H1 (cell line): Measurements from ENCODE around the gene NUBP2. TPM values are rescaled to one million over a fixed set of nuclear protein-coding genes. Genes with fewer than 3 reads are reported as not detected.

Source experiments
- CTCF ChIA-PET: fragments of 300-600 bp; sonication (Branson Sonifier 250); formaldehyde crosslinking; loops from one replicate; lab custom pipeline; 2021; ENCODE audit not compliant: partially characterized antibody; lab: Charles Lee
- POLR2A ChIA-PET: fragments of 300-600 bp; sonication (Branson Sonifier 250); formaldehyde crosslinking; loops from one replicate; lab custom pipeline; 2021; ENCODE audit warnings: inconsistent platforms; ENCODE audit not compliant: partially characterized antibody; lab: Charles Lee
- DNase-seq, 2 experiments: peaks; one replicate each; pipeline versions ENCODE4 v3.0.0 to v3.0.0-alpha.2; 2010 to 2022; ENCODE audit warnings: low spot score in 2 of 2, low read depth in 1 of 2, mixed read lengths in 1 of 2
- FAIRE-seq: peaks from 2 replicates; lab custom pipeline; 2011; peaks lifted over from hg19 to GRCh38; lab: Jason Lieb, UNC
- H2AFZ ChIP-seq: 2 replicates; pipeline ENCODE4 v1.8.1; 2012; ENCODE audit warnings: low read length, inconsistent platforms
- H2AK5ac ChIP-seq: 2 replicates; pipeline ENCODE4 v1.6.1; 2013; ENCODE audit warnings: low read depth, low read length
- H2BK120ac ChIP-seq: replicated peaks from 2 replicates; pipeline ENCODE3; 2013; ENCODE audit warnings: low read depth, low read length, inconsistent platforms
- H2BK12ac ChIP-seq: 2 replicates; pipeline ENCODE4 v1.6.1; 2013; ENCODE audit warnings: low read depth, low read length
- H2BK15ac ChIP-seq: 2 replicates; pipeline ENCODE4 v1.6.1; 2013; ENCODE audit warnings: low read length
- H2BK20ac ChIP-seq: 2 replicates; pipeline ENCODE4 v1.6.1; 2013; ENCODE audit warnings: low read length
- H2BK5ac ChIP-seq: 2 replicates; pipeline ENCODE4 v1.6.1; 2013; ENCODE audit warnings: low read depth, low read length
- H3K14ac ChIP-seq: 2 replicates; pipeline ENCODE4 v1.6.1; 2013; ENCODE audit warnings: inconsistent platforms; ENCODE audit not compliant: insufficient read length
- H3K18ac ChIP-seq: 2 replicates; pipeline ENCODE4 v1.6.1; 2013; ENCODE audit warnings: low read length; ENCODE audit errors: extremely low read depth
- H3K23ac ChIP-seq: 2 replicates; pipeline ENCODE4 v1.6.1; 2013; ENCODE audit warnings: inconsistent platforms; ENCODE audit not compliant: insufficient read length
- H3K23me2 ChIP-seq: 2 replicates; pipeline ENCODE4 v1.6.1; 2013; ENCODE audit warnings: low read depth, low read length
- H3K27ac ChIP-seq: 2 replicates; pipeline ENCODE4 v1.6.1; 2011; ENCODE audit warnings: low read depth, low read length, inconsistent platforms
- H3K27me3 ChIP-seq, 4 experiments: replicated peaks in 1 of 4; 1 replicate in 1 of 4; 2 replicates in 3 of 4; pipeline versions ENCODE4 v1.6.1 to v1.8.1; 2011 to 2013; ENCODE audit warnings: low read length in 3 of 4, mild to moderate bottlenecking in 3 of 4, inconsistent platforms in 2 of 4, mixed read lengths in 2 of 4, moderate library complexity in 1 of 4; ENCODE audit not compliant: control insufficient read depth in 3 of 4, insufficient read depth in 3 of 4; ENCODE audit errors: extremely low read depth in 1 of 4
- H3K36me3 ChIP-seq, 4 experiments: 2 replicates each; pipeline versions ENCODE4 v1.6.1 to v1.8.1; 2011 to 2013; ENCODE audit warnings: mild to moderate bottlenecking in 4 of 4, low read length in 3 of 4, moderate library complexity in 2 of 4, control low read depth in 1 of 4, inconsistent platforms in 1 of 4; ENCODE audit not compliant: insufficient read depth in 4 of 4, control insufficient read depth in 2 of 4
- H3K4ac ChIP-seq: replicated peaks from 2 replicates; pipeline ENCODE3; 2013; ENCODE audit warnings: low read length, low read depth, mixed read lengths, inconsistent platforms; ENCODE audit not compliant: insufficient read length
- H3K4me1 ChIP-seq, 4 experiments: replicated peaks in 1 of 4; 1 replicate in 1 of 4; 2 replicates in 3 of 4; pipeline versions ENCODE4 v1.6.1 to v1.8.1; 2011 to 2013; ENCODE audit warnings: low read length in 3 of 4, inconsistent platforms in 2 of 4, mixed read lengths in 1 of 4; ENCODE audit not compliant: insufficient read depth in 4 of 4, control insufficient read depth in 3 of 4
- H3K4me2 ChIP-seq, 2 experiments: 2 replicates each; pipeline versions ENCODE4 v1.6.1 to v1.8.1; 2011 to 2013; ENCODE audit warnings: low read depth in 2 of 2, low read length in 2 of 2, control low read depth in 1 of 2, inconsistent platforms in 1 of 2, mild to moderate bottlenecking in 1 of 2; ENCODE audit not compliant: insufficient read depth in 1 of 2
- H3K4me3 ChIP-seq, 4 experiments: fragments of 200-600, 300-600 bp in 1 of 4; sonication (generic), shearing (Covaris generic), sonication (Bioruptor Twin) in 1 of 4; 2 replicates each; pipeline versions ENCODE4 v1.5.1 to v1.8.1; 2011 to 2016; ENCODE audit warnings: low read length in 4 of 4, low read depth in 3 of 4, control low read depth in 2 of 4, inconsistent platforms in 2 of 4, mild to moderate bottlenecking in 2 of 4, mixed read lengths in 1 of 4, moderate library complexity in 1 of 4; ENCODE audit not compliant: insufficient read depth in 2 of 4; ENCODE audit errors: extremely low read depth in 1 of 4
- H3K56ac ChIP-seq: replicated peaks from 2 replicates; pipeline ENCODE3; 2013; ENCODE audit warnings: low read depth, mild to moderate bottlenecking, mixed read lengths, low read length, inconsistent platforms; ENCODE audit not compliant: insufficient read length
- H3K79me1 ChIP-seq: 2 replicates; pipeline ENCODE4 v1.6.1; 2013; ENCODE audit warnings: low read depth, low read length, control low read depth
- H3K79me2 ChIP-seq, 2 experiments: 2 replicates each; pipeline versions ENCODE4 v1.6.1 to v1.8.1; 2012 to 2013; ENCODE audit warnings: low read length in 2 of 2, mild to moderate bottlenecking in 2 of 2, inconsistent platforms in 1 of 2; ENCODE audit not compliant: insufficient read depth in 2 of 2, control insufficient read depth in 1 of 2
- H3K9ac ChIP-seq, 4 experiments: replicated peaks in 1 of 4; 1 replicate in 1 of 4; 2 replicates in 3 of 4; pipeline versions ENCODE4 v1.6.1 to v1.8.1; 2011 to 2013; ENCODE audit warnings: low read depth in 3 of 4, low read length in 3 of 4, control low read depth in 2 of 4, mild to moderate bottlenecking in 2 of 4, moderate library complexity in 2 of 4, inconsistent platforms in 1 of 4; ENCODE audit errors: extremely low read depth in 1 of 4
- H3K9me3 ChIP-seq, 2 experiments: 2 replicates each; pipeline versions ENCODE4 v1.6.1 to v1.8.1; 2012 to 2013; ENCODE audit warnings: mild to moderate bottlenecking in 2 of 2, moderate library complexity in 2 of 2, control low read depth in 1 of 2, inconsistent platforms in 1 of 2, low read depth in 1 of 2, low read length in 1 of 2, mixed read lengths in 1 of 2; ENCODE audit not compliant: insufficient read depth in 2 of 2
- H4K20me1 ChIP-seq, 2 experiments: replicated peaks in 1 of 2; 2 replicates each; pipeline versions ENCODE3 to v1.8.1; 2011 to 2013; ENCODE audit warnings: inconsistent platforms in 2 of 2, low read length in 2 of 2, mild to moderate bottlenecking in 1 of 2; ENCODE audit not compliant: insufficient read depth in 2 of 2, control insufficient read depth in 1 of 2
- H4K5ac ChIP-seq: 2 replicates; pipeline ENCODE4 v1.6.1; 2013; ENCODE audit warnings: low read length, low read depth, mixed read lengths, inconsistent platforms; ENCODE audit not compliant: insufficient read length
- H4K8ac ChIP-seq: 2 replicates; pipeline ENCODE4 v1.8.0; 2013; ENCODE audit warnings: mild to moderate bottlenecking, moderate library complexity, low read length, inconsistent platforms; ENCODE audit not compliant: insufficient read depth; ENCODE audit errors: extremely low read depth
- H4K91ac ChIP-seq: replicated peaks from 2 replicates; pipeline ENCODE3; 2013; ENCODE audit warnings: low read length, mixed read lengths, inconsistent platforms; ENCODE audit not compliant: insufficient read length
- EZH2 ChIP-seq: fragments of 200-600 bp; sonication (generic); IDR thresholded peaks from 2 replicates; pipeline ENCODE4 v1.7.1; 2012; ENCODE audit warnings: low read depth, mild to moderate bottlenecking, moderate library complexity, low read length, inconsistent platforms; ENCODE audit not compliant: severe bottlenecking
- GTF2F1 ChIP-seq: IDR thresholded peaks from 2 replicates; pipeline ENCODE4 v1.6.1; 2012; ENCODE audit warnings: low read depth, low read length, improper control_type of control experiment, borderline replicate concordance
- JUND ChIP-seq: IDR thresholded peaks from 2 replicates; pipeline ENCODE4 v1.6.1; 2011; ENCODE audit warnings: mild to moderate bottlenecking, improper control_type of control experiment, low read length
- KDM1A ChIP-seq: fragments of 200-600, 300-600 bp; sonication (generic); IDR thresholded peaks from 2 replicates; pipeline ENCODE4 v1.7.1; 2016; ENCODE audit warnings: mild to moderate bottlenecking, low read length, borderline replicate concordance
- KDM4A ChIP-seq: IDR thresholded peaks from one replicate; pipeline ENCODE4 v1.7.1; 2012; ENCODE audit warnings: low read depth, mild to moderate bottlenecking, moderate library complexity, low read length, inconsistent platforms; ENCODE audit not compliant: severe bottlenecking
- KDM5A ChIP-seq: fragments of 200-600 bp; IDR thresholded peaks from 2 replicates; pipeline ENCODE4 v1.7.1; 2012; ENCODE audit warnings: mild to moderate bottlenecking, low read length, inconsistent platforms, mixed read lengths
- RFX5 ChIP-seq: IDR thresholded peaks from 2 replicates; pipeline ENCODE4 v1.6.1; 2011; ENCODE audit warnings: low read depth, low read length, improper control_type of control experiment, borderline replicate concordance
- SIN3A ChIP-seq, 2 experiments: IDR thresholded peaks in 1 of 2; conservative IDR thresholded peaks in 1 of 2; 2 replicates each; pipeline ENCODE4 v1.6.1; 2011 to 2012; ENCODE audit warnings: low read length in 2 of 2, improper control_type of control experiment in 1 of 2, low read depth in 1 of 2, mild to moderate bottlenecking in 1 of 2
- SUZ12 ChIP-seq: fragments of 200-600 bp; sonication (generic); IDR thresholded peaks from 2 replicates; pipeline ENCODE4 v1.6.1; 2012; ENCODE audit warnings: mild to moderate bottlenecking, inconsistent platforms, low read length, moderate library complexity, mixed read lengths
- TBP ChIP-seq: IDR thresholded peaks from 2 replicates; pipeline ENCODE4 v1.6.1; 2011; ENCODE audit warnings: low read depth, low read length, improper control_type of control experiment
- TEAD4 ChIP-seq: IDR thresholded peaks from 2 replicates; pipeline ENCODE4 v1.6.1; 2012; ENCODE audit warnings: low read depth, low read length, inconsistent platforms, mixed read lengths
- YY1 ChIP-seq: IDR thresholded peaks from 2 replicates; pipeline ENCODE4 v1.6.1; 2011; ENCODE audit warnings: low read depth, mild to moderate bottlenecking, low read length
- WGBS, 2 experiments: shearing (Covaris generic) in 1 of 2; methylation state at CpG; one replicate each; pipeline versions ENCODE4 v1.1.6 to v1.1.7; 2013 to 2015; ENCODE audit warnings: low lambda C conversion rate in 2 of 2, mixed read lengths in 2 of 2, inconsistent platforms in 1 of 2, low coverage in 1 of 2, missing lambda C conversion rate in 1 of 2; ENCODE audit not compliant: insufficient replicate concordance in 2 of 2, insufficient coverage in 1 of 2, insufficient read length in 1 of 2; ENCODE audit errors: extremely low coverage in 1 of 2, missing lambda C conversion rate in 1 of 2; 5-methylcytosine and 5-hydroxymethylcytosine counted together
- polyA plus RNA-seq, 7 experiments: library from polyadenylated mRNA; depleted of rRNA in 3 of 7; stranded (reverse) in 5 of 7; unstranded in 2 of 7; fragments of >200 nt in 5 of 7; fragments of 200-250 nt in 2 of 7; gene quantifications; 1 replicate in 5 of 7; 2 replicates in 1 of 7; 4 replicates in 1 of 7; pipeline versions ENCODE4 v1.2.1 to v1.2.3, GENCODE V29; 2011 to 2013; ENCODE audit warnings: missing spikeins in 2 of 7, mixed read lengths in 2 of 7
- total RNA-seq: library from RNA; stranded (reverse); fragmentation: NEBNext Ultra II Directional; extraction: Animal tissue kit (Norgen Biotek cat#: 25700); gene quantifications from 2 replicates; pipeline ENCODE4 v1.2.1, GENCODE V29; 2021

NUBP2 gene
- total and polyA plus RNA-seq, 2 of the 8 experiments (the other 6 are each of a cell fraction or from before 2014, with no cell fraction given), result 70.3 to 96.9 TPM

- Histone ChIP-seq H3K36me3 (peaks cover 0 to 2% (median 0%) of the 10 kb centered on the region in 4 experiments; a peak in 2 of 8 replicates), H3K56ac (no peak overlapping the region), H4K91ac (no peak overlapping the region), H4K8ac (no peak overlapping the region; the same call in 1 of the 2 replicates), H2BK120ac (no peak overlapping the region), H2AFZ (no peak overlapping the region), H2BK5ac (no peak overlapping the region), H2AK5ac (no peak overlapping the region), H3K9me3 (no peaks in the 10 kb centered on the region), H2BK20ac (no peak overlapping the region), H3K14ac (no peak overlapping the region), H3K79me2 (no peaks in the 10 kb centered on the region), H3K4me1 (peaks cover 0 to 7% (median 3%) of the 10 kb centered on the region in 4 experiments; a peak in 3 of 7 replicates), H3K27ac (no peak overlapping the region), H3K9ac (no peak overlapping the region), H3K4me2 (no peak overlapping the region), H3K23me2 (peaks cover 3% of the 10 kb centered on the region; the same call in 1 of the 2 replicates), H3K4ac (no peak overlapping the region), H3K79me1 (peaks cover 4% of the 10 kb centered on the region; the same call in 1 of the 2 replicates), H2BK15ac (no peak overlapping the region), H3K23ac (no peak overlapping the region), H4K5ac (no peak overlapping the region), H2BK12ac (no peak overlapping the region), H4K20me1 (peaks cover 4 to 15% of the 10 kb centered on the region in 2 experiments), H3K4me3 (no peak overlapping the region), H3K18ac (no peak overlapping the region), H3K27me3 (peaks cover 0 to 5% (median 0%) of the 10 kb centered on the region in 4 experiments; a peak in 3 of 7 replicates)
- CTCF ChIA-PET, result interaction anchor here (1.2 to 2.2 kb wide), 3 partner anchors 11 to 48 kb away, joined by 3 to 11 read pairs (median 7); no protein-coding TSS in a partner anchor
- DNase-seq, result no peak
- FAIRE-seq, result no peak
- POLR2A ChIA-PET, result interaction anchor here (0.6 to 1.8 kb wide), 3 partner anchors 20 to 52 kb away, joined by 3 to 4 read pairs (median 4); no protein-coding TSS in a partner anchor
- WGBS, 2 experiments, result 94% methylated on average over 21 of the region's 24 CpGs; no CpG with 5 or more reads in 1 of the 2 experiments
- no peak for TF ChIP-seq YY1
- TF ChIP-seq KDM4A, result no peak
- no peak for TF ChIP-seq SIN3A (conservative IDR thresholded peaks at IDR 0.05 in 1 of 2, IDR thresholded peaks at IDR 0.05 in 1 of 2; ENCODE audit: low read depth in 1 of 2, low read length in 2 of 2)
- TF ChIP-seq RFX5, result no peak
- no peak for TF ChIP-seq JUND
- TF ChIP-seq SUZ12, result no peak
- no peak for TF ChIP-seq TBP
- TF ChIP-seq EZH2, result no peak
- no peak for TF ChIP-seq TEAD4
- TF ChIP-seq KDM1A, result no peak
- no peak for TF ChIP-seq GTF2F1
- TF ChIP-seq KDM5A, result no peak
These were observed 39.3 kb downstream of the NUBP2 start for GRCh38 chr16:1821861-1822611.
